Loucy (cell line): ENCODE measurements around the gene SCN5A.

Source experiments
- H2AFZ ChIP-seq: fragments of 200-600 bp; sonication (generic); 2 replicates; pipeline ENCODE4 v1.6.0; 2016; ENCODE audit warnings: antibody characterized with exemption, mild to moderate bottlenecking, low read length, moderate library complexity
- H3F3A ChIP-seq: fragments of 200-600 bp; 2 replicates; pipeline ENCODE4 v1.6.0; 2016; ENCODE audit warnings: antibody characterized with exemption, low read depth, mild to moderate bottlenecking
- H3K27me3 ChIP-seq: fragments of 200-600 bp; sonication (generic); 2 replicates; pipeline ENCODE4 v1.6.1; 2014; ENCODE audit warnings: low read length, mild to moderate bottlenecking; ENCODE audit not compliant: insufficient read depth, poor library complexity, severe bottlenecking
- H3K36me3 ChIP-seq: fragments of 200-600 bp; sonication (generic); 2 replicates; pipeline ENCODE4 v1.6.1; 2016; ENCODE audit warnings: low read length; ENCODE audit not compliant: insufficient read depth
- H3K4me1 ChIP-seq: fragments of 200-600 bp; sonication (generic); 2 replicates; pipeline ENCODE4 v1.5.1; 2014; ENCODE audit warnings: low read length, mild to moderate bottlenecking; ENCODE audit not compliant: insufficient read depth, poor library complexity, severe bottlenecking
- H3K4me2 ChIP-seq: fragments of 200-600 bp; sonication (generic); 2 replicates; pipeline ENCODE4 v1.6.0; 2014; ENCODE audit warnings: antibody characterized with exemption, low read length, low read depth, mild to moderate bottlenecking; ENCODE audit not compliant: poor library complexity, severe bottlenecking
- H3K4me3 ChIP-seq: fragments of 200-600 bp; sonication (generic); 2 replicates; pipeline ENCODE4 v1.5.1; 2014; ENCODE audit warnings: low read length, mild to moderate bottlenecking, mixed read lengths; ENCODE audit not compliant: poor library complexity, severe bottlenecking
- H3K79me2 ChIP-seq: fragments of 200-600 bp; sonication (generic); 2 replicates; pipeline ENCODE4 v1.6.1; 2014; ENCODE audit warnings: low read length; ENCODE audit not compliant: insufficient read depth
- H3K9ac ChIP-seq: fragments of 200-600 bp; sonication (generic); 2 replicates; pipeline ENCODE4 v1.6.0; 2014; ENCODE audit warnings: mild to moderate bottlenecking, low read depth, low read length, moderate library complexity; ENCODE audit not compliant: poor library complexity, severe bottlenecking
- H3K9me2 ChIP-seq: fragments of 200-600 bp; sonication (generic); replicated peaks from 2 replicates; pipeline ENCODE4 v1.6.1; 2016; ENCODE audit warnings: low read depth, low read length, mixed read lengths
- H3K9me3 ChIP-seq: fragments of 200-600 bp; sonication (generic); 2 replicates; pipeline ENCODE4 v1.6.1; 2014; ENCODE audit warnings: mild to moderate bottlenecking, antibody characterized with exemption, low read length, low read depth; ENCODE audit not compliant: insufficient read depth
- H4K20me1 ChIP-seq: fragments of 200-600 bp; sonication (generic); 2 replicates; pipeline ENCODE4 v1.6.0; 2014; ENCODE audit warnings: antibody characterized with exemption, low read length, mild to moderate bottlenecking; ENCODE audit not compliant: insufficient read depth, poor library complexity, severe bottlenecking
- EZH2phosphoT487 ChIP-seq: fragments of 200-600 bp; IDR thresholded peaks from 2 replicates; pipeline ENCODE4 v1.6.1; 2018; ENCODE audit warnings: antibody characterized with exemption, mild to moderate bottlenecking, moderate library complexity, borderline replicate concordance
- TF ChIP-seq, protein P1 (sequence below): fragments of 200-600 bp; sonication (generic); conservative IDR thresholded peaks from 2 replicates; pipeline ENCODE4 v1.5.1; 2014; ENCODE audit warnings: mild to moderate bottlenecking, antibody characterized with exemption, low read length

The SCN5A gene

DNA sequence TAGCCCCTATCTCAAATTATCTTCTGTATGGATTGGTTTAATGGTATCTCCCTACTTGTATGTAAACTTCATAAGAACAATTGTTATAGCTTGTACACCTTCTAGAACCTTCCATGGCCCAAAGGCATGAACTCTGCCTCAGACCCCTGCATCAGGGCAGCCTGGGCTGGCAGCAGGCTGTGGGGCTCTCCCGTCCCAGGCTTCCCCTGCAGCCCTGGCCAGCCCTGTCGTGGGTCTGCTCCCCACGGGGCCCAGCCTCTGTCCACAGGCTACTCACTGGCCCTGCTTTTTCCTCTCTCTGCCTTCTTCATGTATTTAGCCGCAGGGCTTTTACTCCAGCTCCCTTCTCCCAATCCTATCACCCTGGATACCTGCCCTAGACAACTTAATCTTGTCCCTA lies 4.4 kb downstream of the SCN5A start:
- no peak overlapping the region for H2AFZ ChIP-seq
- H3K27me3 ChIP-seq = no peaks in the 10 kb centered on the region

DNA sequence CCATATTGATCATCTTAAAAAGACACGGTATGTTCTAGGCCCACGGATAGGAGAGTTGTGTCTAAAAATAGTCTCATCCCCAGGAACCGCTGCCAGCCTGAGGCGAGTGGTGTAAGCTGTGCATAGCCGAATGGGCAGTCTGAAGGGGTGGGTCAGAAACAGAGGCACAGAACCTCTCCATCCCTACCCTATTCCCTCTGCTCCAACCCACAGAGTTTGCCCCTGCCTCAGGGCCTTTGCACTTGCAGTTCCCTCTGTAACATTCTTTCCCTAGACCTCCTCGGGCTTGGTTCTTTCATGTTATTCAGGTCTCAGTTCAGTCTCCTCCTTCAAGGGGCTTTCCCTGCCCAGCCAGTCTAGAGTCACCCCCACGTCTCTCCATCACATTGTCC lies 4.8 kb downstream of the SCN5A start:
- no peak overlapping the region for H2AFZ ChIP-seq
- no peaks in the 10 kb centered on the region for H4K20me1 ChIP-seq
- TF ChIP-seq, protein P1, sequence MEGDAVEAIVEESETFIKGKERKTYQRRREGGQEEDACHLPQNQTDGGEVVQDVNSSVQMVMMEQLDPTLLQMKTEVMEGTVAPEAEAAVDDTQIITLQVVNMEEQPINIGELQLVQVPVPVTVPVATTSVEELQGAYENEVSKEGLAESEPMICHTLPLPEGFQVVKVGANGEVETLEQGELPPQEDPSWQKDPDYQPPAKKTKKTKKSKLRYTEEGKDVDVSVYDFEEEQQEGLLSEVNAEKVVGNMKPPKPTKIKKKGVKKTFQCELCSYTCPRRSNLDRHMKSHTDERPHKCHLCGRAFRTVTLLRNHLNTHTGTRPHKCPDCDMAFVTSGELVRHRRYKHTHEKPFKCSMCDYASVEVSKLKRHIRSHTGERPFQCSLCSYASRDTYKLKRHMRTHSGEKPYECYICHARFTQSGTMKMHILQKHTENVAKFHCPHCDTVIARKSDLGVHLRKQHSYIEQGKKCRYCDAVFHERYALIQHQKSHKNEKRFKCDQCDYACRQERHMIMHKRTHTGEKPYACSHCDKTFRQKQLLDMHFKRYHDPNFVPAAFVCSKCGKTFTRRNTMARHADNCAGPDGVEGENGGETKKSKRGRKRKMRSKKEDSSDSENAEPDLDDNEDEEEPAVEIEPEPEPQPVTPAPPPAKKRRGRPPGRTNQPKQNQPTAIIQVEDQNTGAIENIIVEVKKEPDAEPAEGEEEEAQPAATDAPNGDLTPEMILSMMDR = no peak
- no peak for TF ChIP-seq EZH2phosphoT487
- H3K4me3 ChIP-seq = no peak overlapping the region
- no peaks in the 10 kb centered on the region for H3K27me3 ChIP-seq
- no peaks in the 10 kb centered on the region for H3K9me3 ChIP-seq
- H3K79me2 ChIP-seq = no peaks in the 10 kb centered on the region
- no peak overlapping the region for H3K4me2 ChIP-seq
- no peak overlapping the region for H3K9ac ChIP-seq
- H3K36me3 ChIP-seq = no peaks in the 10 kb centered on the region
- H3K9me2 ChIP-seq = no peaks in the 10 kb centered on the region
- H3F3A ChIP-seq = no peaks in the 10 kb centered on the region
- no peaks in the 10 kb centered on the region for H3K4me1 ChIP-seq

More for the DNA sequence above, 4.4 kb downstream of the SCN5A start:
- no peak overlapping the region for H3K4me3 ChIP-seq
- no peaks in the 10 kb centered on the region for H3K4me1 ChIP-seq
- H3K9me3 ChIP-seq = no peaks in the 10 kb centered on the region
- H3F3A ChIP-seq = no peaks in the 10 kb centered on the region
- H3K4me2 ChIP-seq = no peak overlapping the region
- H3K79me2 ChIP-seq = no peaks in the 10 kb centered on the region
- H4K20me1 ChIP-seq = no peaks in the 10 kb centered on the region
- no peaks in the 10 kb centered on the region for H3K36me3 ChIP-seq
- no peak overlapping the region for H3K9ac ChIP-seq
- H3K9me2 ChIP-seq = no peaks in the 10 kb centered on the region
- TF ChIP-seq, protein P1 = no peak
- no peak for TF ChIP-seq EZH2phosphoT487

DNA sequence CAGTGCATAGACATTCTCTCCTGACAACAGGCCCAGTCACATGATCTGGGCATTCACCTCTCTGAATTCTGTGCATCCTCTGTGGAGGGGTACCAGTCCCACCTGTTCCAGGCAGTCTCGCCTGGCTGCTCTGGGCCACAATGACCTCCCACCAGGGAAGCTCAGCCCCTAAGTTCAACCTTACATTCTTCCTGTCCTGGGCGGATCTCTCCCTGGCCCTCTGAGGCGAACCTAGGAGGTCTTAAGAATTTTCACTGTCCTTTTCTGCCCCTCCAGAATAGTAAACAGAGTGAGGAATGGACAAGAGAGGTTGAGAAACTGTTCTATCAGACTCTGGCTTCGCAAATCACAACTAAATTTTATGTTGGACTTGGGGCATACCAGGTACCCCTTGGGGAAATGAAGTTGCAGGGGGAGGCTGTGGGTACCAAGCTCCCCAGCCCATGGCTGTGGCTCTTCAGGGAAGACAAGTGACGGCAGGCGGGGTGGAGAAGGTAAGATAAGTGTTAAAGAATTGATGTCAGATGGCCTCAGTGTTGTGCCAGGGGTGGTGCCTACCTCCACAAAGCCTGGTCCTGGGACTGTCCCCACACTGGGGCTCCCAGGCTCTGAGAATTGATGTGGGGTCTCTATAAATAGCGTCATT lies 5.3 kb downstream of the SCN5A start:
- Histone ChIP-seq H3K4me3 (no peak overlapping the region), H3K9me3 (no peaks in the 10 kb centered on the region), H3K9me2 (no peaks in the 10 kb centered on the region), H3K4me2 (no peak overlapping the region), H3K4me1 (no peaks in the 10 kb centered on the region), H3K79me2 (no peaks in the 10 kb centered on the region), H2AFZ (no peak overlapping the region), H3K27me3 (no peaks in the 10 kb centered on the region), H4K20me1 (no peaks in the 10 kb centered on the region), H3K9ac (no peak overlapping the region), H3K36me3 (no peaks in the 10 kb centered on the region), H3F3A (no peaks in the 10 kb centered on the region)
- no peak for TF ChIP-seq EZH2phosphoT487
- TF ChIP-seq, protein P1 = no peak
